Cardiac septum (tissue), 1 donor: Measurements from ENCODE around the gene RGPD3. TPM values are rescaled to one million over a fixed set of nuclear protein-coding genes. Genes with fewer than 3 reads are reported as not detected.
"Not testable (repeated sequence)": the region's sequence is repeated elsewhere in the genome, so short reads cannot be mapped to it uniquely, and the experiment has no call there.

Source experiments
- DNase-seq: peaks from one replicate; pipeline ENCODE4 v3.0.0-alpha.2; 2020; ENCODE audit warnings: low spot score
- intact Hi-C: fragments of 100-400 bp; cut with DNase I; formaldehyde crosslinking; loops from one replicate; pipeline ENCODE4 v1.14.0; 2022
- long read RNA-seq: library from polyadenylated mRNA; unstranded; transcript quantifications from one replicate; pipeline ENCODE4 v2.0.0, GENCODE V29; 2021
- total RNA-seq: library from RNA; stranded (reverse); fragmentation: NEBNext Ultra II Directional; extraction: Animal tissue kit (Norgen Biotek cat#: 25700); gene quantifications from one replicate; pipeline ENCODE4 v1.2.1, GENCODE V29; 2021
- donor health status: DM: no; HTN: no; CAD: no.

RGPD3 gene
- total RNA-seq: 0.08 TPM
- long read RNA-seq: 0 reads

GRCh38 chr2:106468107-106468506 lies at the start of gene RGPD3:
TSS of gene RGPD3 (minus strand) at chr2:106468413. CDS start at chr2:106468288, 125 bp downstream.
- intact Hi-C loops, DNase-seq: not testable (repeated sequence)

- DNase-seq: no peak
- intact Hi-C loops: no loop called here
These were observed 49.1 kb upstream of the RGPD3 start for GRCh38 chr2:106517329-106517728.

GRCh38 chr2:106516864-106517263 lies 48.7 kb upstream of the RGPD3 start:
- no peak for DNase-seq
- intact Hi-C loops: no loop called here

GRCh38 chr2:106516436-106516835 lies 48.2 kb upstream of the RGPD3 start:
- intact Hi-C loops: no loop called here
- no peak for DNase-seq

GRCh38 chr2:106514827-106515226 lies 46.6 kb upstream of the RGPD3 start:
- DNase-seq, intact Hi-C loops: not testable (repeated sequence)

- DNase-seq, intact Hi-C loops: not testable (repeated sequence)
These were observed 45.2 kb upstream of the RGPD3 start for GRCh38 chr2:106513391-106513790.

GRCh38 chr2:106511934-106512333 lies 43.7 kb upstream of the RGPD3 start:
- intact Hi-C loops, DNase-seq: not testable (repeated sequence)

- DNase-seq, intact Hi-C loops: not testable (repeated sequence)
These were observed 43.3 kb upstream of the RGPD3 start for GRCh38 chr2:106511476-106511901.

- intact Hi-C loops, DNase-seq: not testable (repeated sequence)
These were observed 42.6 kb upstream of the RGPD3 start for GRCh38 chr2:106510791-106511190.

- intact Hi-C loops, DNase-seq: not testable (repeated sequence)
These were observed 41.2 kb upstream of the RGPD3 start for GRCh38 chr2:106509374-106509770.

GRCh38 chr2:106508660-106509373 lies 40.6 kb upstream of the RGPD3 start:
- intact Hi-C loops, DNase-seq: not testable (repeated sequence)

GRCh38 chr2:106506002-106506687 lies 37.9 kb upstream of the RGPD3 start:
- DNase-seq, intact Hi-C loops: not testable (repeated sequence)

- intact Hi-C loops, DNase-seq: not testable (repeated sequence)
These were observed 36.6 kb upstream of the RGPD3 start for GRCh38 chr2:106504787-106505186.

GRCh38 chr2:106504192-106504591 lies 36.0 kb upstream of the RGPD3 start:
- intact Hi-C loops, DNase-seq: not testable (repeated sequence)

GRCh38 chr2:106502351-106502750 lies 34.1 kb upstream of the RGPD3 start:
- intact Hi-C loops, DNase-seq: not testable (repeated sequence)

- intact Hi-C loops, DNase-seq: not testable (repeated sequence)
These were observed 32.1 kb upstream of the RGPD3 start for GRCh38 chr2:106500350-106500749.

- not testable (repeated sequence) for DNase-seq
These were observed 30.3 kb upstream of the RGPD3 start for GRCh38 chr2:106498549-106498948.

GRCh38 chr2:106492913-106493312 lies 24.7 kb upstream of the RGPD3 start:
- DNase-seq, intact Hi-C loops: not testable (repeated sequence)

More at GRCh38 chr2:106498549-106498948, 30.3 kb upstream of the RGPD3 start:
- intact Hi-C loops: not testable (repeated sequence)

GRCh38 chr2:106492399-106492798 lies 24.2 kb upstream of the RGPD3 start:
- intact Hi-C loops, DNase-seq: not testable (repeated sequence)

- DNase-seq, intact Hi-C loops: not testable (repeated sequence)
These were observed 21.5 kb upstream of the RGPD3 start for GRCh38 chr2:106489701-106490100.
